Anterior cingulate cortex (tissue), 58 donors: ENCODE measurements around the gene MDK.

Experiments used
- DNase-seq, 58 donors: peaks; one replicate each; lab custom pipeline; 2025; lab: John Stamatoyannopoulos, UW

Gene MDK

DNA sequence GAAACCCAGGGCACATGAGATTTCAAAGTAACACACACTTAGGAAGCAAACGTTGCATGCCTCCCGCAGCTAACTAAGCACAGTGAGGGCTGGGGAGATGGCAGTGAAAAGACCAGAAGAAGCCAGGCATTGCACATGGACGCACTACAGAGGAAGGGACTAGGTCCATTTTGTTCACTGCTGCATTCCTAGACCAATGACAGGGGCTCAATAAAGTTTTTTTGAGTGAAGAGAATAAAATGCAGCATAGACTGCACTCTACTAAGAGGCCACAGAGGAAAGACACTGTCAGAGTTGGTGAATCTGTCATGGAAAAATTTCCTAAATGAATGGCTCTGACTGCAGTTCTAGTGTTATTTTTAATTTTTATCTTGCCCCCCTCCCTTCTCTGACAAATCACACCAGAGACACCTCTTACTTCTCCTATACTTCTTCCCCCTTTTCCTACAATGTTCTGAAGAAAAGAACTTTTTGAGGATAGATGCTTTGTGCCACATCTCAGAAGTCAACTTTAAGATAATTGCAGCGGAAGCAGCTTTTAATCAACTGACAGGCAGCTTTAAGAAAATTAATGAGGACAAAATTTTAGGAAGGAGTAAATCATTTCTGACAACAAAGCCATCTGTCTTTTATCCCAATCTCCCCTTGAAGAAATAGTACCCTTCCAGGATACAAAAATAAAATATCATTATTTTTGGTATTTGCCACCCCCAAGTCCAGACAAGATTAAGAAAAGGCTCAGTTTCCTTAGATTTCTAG is 44.9 kb downstream of the MDK start:
- DNase-seq, result no peak

DNA sequence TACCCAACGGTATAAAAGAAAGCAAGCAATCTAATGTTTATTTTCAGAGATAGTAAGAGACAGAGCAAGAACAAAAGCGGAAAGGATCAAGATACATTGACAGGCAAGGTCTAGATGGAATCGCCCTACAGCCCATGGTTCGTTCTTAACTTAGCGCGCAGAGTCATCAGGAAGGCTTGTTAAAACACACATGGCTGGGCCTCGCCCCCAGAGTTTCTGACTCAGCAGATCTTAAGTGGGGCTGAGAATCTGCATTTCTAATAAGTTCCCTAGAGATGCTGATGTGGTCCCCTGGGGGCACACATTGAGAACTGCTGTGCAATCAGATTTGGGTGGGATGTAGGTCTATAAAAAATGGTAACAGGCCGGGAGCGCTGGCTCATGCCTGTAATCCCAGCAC is 45.9 kb downstream of the MDK start:
- no peak for DNase-seq

DNA sequence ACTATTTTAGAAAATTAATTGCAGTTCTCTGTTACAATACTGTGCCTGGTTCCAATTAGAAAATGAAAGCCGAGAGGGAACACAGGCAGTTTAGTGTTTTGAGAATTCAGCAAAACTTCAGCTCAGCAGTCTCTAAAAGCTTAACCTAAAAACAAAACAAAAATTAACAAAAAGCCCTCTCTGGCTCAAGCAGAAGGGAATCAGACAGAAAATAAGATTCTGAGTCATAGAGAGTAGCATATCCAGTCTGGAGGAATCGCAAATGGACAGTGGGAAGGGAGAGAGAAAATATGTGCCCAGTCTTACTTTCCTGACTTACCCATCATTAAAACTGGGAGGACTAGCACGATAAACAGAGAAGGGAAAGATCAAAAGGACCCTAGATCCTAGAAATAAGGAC is 48.2 kb downstream of the MDK start:
- no peak for DNase-seq

DNA sequence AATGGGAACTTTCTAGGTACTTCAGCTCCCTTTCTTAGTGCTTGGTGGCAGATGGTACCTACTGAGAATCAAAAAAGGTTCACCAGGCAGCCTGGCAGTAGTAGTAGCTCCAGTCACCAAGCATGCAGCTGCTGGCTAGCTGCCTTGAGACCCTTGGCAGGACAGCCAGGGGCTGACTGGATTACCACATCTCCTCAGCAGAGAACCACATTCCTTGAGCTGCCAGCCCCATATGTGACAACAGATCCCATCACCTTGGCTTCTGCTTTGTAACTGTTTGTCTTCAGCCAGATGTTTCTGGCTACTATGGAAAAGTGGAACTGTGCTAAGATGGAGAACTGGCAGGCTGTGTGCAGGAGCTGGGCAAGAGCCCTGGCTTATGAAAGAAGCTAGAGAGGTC is 49.7 kb downstream of the MDK start:
- peak in 1 of 58 donors; percentile 12 for DNase-seq
